ENCODE data around the gene SLC37A1.

Gene SLC37A1

GRCh38 chr21:42562816-42563215, 49.2 kb downstream of the SLC37A1 start:
- no peak for DNase-seq
- H3K27ac ChIP-seq = no peak overlapping the region
- TF ChIP-seq CTCF (IDR thresholded peaks at IDR 0.05; ENCODE audit: low read depth, low read length, missing control alignments) = no peak
- H3K36me3 ChIP-seq (replicated peaks) = no peaks in the 10 kb centered on the region
- H3K27me3 ChIP-seq (replicated peaks) = no peaks in the 10 kb centered on the region
- no peak overlapping the region for H3K4me3 ChIP-seq (ENCODE audit: low read depth, low read length)
- in situ Hi-C loops (cut with HindIII; ENCODE audit: low pct_ligation_motif_present, low sequenced_read_pairs) = no loop called here

- H3K36me3 ChIP-seq (replicated peaks) = no peaks in the 10 kb centered on the region
- TF ChIP-seq CTCF (IDR thresholded peaks at IDR 0.05; ENCODE audit: low read depth, low read length, missing control alignments) = no peak
- H3K27me3 ChIP-seq (replicated peaks) = no peaks in the 10 kb centered on the region
- in situ Hi-C loops (cut with HindIII; ENCODE audit: low pct_ligation_motif_present, low sequenced_read_pairs) = no loop called here
- H3K4me3 ChIP-seq (ENCODE audit: low read depth, low read length) = no peak overlapping the region
- H3K27ac ChIP-seq = no peak overlapping the region
- DNase-seq = no peak
These were observed 49.6 kb downstream of the SLC37A1 start for GRCh38 chr21:42563261-42563660.

DNA sequence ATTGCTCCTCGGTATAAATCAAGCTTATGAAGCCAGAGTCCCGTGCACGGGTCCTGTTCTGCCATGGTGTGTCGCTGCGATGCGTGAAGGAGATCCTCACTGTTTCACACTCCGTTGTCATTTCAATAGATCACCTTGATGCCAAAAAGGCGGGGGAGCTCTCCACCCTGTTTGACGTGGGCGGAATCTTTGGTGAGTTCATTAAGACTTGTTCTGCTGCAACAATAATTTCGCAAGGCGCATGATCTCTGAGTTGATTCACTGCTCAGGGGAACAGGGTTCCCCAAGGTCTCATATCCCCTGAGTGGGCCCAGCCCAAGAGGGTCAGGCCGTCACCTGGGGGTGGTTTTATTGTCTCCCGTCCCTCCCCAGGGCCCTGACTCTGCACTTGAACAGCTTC, 50.0 kb downstream of the SLC37A1 start:
- Histone ChIP-seq H3K27ac (no peak overlapping the region), H3K36me3 (replicated peaks) (no peaks in the 10 kb centered on the region), H3K27me3 (replicated peaks) (no peaks in the 10 kb centered on the region), H3K4me3 (ENCODE audit: low read depth, low read length) (no peak overlapping the region)
- in situ Hi-C loops (cut with HindIII; ENCODE audit: low pct_ligation_motif_present, low sequenced_read_pairs) = no loop called here
- TF ChIP-seq CTCF (IDR thresholded peaks at IDR 0.05; ENCODE audit: low read depth, low read length, missing control alignments) = no peak
- DNase-seq = no peak

- Histone ChIP-seq H3K36me3 (replicated peaks) (no peaks in the 10 kb centered on the region), H3K27ac (no peak overlapping the region), H3K27me3 (replicated peaks) (no peaks in the 10 kb centered on the region), H3K4me3 (ENCODE audit: low read depth, low read length) (no peak overlapping the region)
- in situ Hi-C loops (cut with HindIII; ENCODE audit: low pct_ligation_motif_present, low sequenced_read_pairs) = no loop called here
- no peak for TF ChIP-seq CTCF (IDR thresholded peaks at IDR 0.05; ENCODE audit: low read depth, low read length, missing control alignments)
- no peak for DNase-seq
These were observed 50.9 kb downstream of the SLC37A1 start for GRCh38 chr21:42564561-42564971.

DNA sequence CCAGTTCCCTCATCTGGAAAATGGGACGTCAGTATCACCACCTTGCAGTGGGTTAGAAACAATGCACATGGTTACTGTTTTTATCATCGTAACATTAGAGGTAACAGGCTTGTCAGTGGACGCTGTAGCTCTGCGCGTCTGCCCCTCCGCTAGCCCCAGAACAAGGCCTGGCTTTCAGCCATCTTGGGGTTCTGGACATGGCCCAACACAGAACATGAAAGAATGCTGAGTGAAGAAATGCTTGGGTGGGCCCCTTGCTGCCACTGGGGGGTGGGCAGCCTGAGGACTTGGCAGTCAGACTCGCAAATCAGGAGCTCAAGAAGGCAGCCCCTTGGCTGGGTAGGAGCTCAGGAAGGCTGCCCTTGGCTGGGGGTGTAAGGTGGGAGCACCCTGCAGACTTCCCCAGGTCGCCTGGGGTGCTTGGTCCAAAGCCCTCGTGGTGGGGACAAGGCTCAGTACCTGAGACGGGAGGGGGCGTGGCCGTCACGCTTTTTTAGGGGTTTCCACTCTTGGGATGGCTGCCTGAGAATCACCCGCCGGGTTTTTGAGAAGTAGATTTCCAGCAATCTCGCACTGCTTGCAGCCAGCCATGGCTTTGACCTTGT, 51.7 kb downstream of the SLC37A1 start:
- Histone ChIP-seq H3K36me3 (replicated peaks) (no peaks in the 10 kb centered on the region), H3K27me3 (replicated peaks) (no peaks in the 10 kb centered on the region), H3K4me3 (ENCODE audit: low read depth, low read length) (no peak overlapping the region), H3K27ac (no peak overlapping the region)
- in situ Hi-C loops (cut with HindIII; ENCODE audit: low pct_ligation_motif_present, low sequenced_read_pairs) = no loop called here
- no peak for DNase-seq
- TF ChIP-seq CTCF (IDR thresholded peaks at IDR 0.05; ENCODE audit: low read depth, low read length, missing control alignments) = no peak

GRCh38 chr21:42565886-42566523, 52.4 kb downstream of the SLC37A1 start:
- in situ Hi-C loops (cut with HindIII; ENCODE audit: low pct_ligation_motif_present, low sequenced_read_pairs) = no loop called here
- TF ChIP-seq CTCF (IDR thresholded peaks at IDR 0.05; ENCODE audit: low read depth, low read length, missing control alignments) = no peak
- Histone ChIP-seq H3K4me3 (ENCODE audit: low read depth, low read length) (no peak overlapping the region), H3K27me3 (replicated peaks) (no peaks in the 10 kb centered on the region), H3K36me3 (replicated peaks) (no peaks in the 10 kb centered on the region), H3K27ac (no peak overlapping the region)
- no peak for DNase-seq

Data from brain microvascular endothelial cell (primary cell).